GM13976 (cell line): ENCODE data around the gene COL26A1.
A peak's percentile ranks its signal among the peaks of the same experiment; 100 is the strongest.

Experiments
- DNase-seq: peaks from one replicate; pipeline ENCODE4 v3.0.0; 2012; ENCODE audit warnings: low spot score
- in situ Hi-C: fragments of 300-500 bp; cut with MboI; formaldehyde crosslinking; loops from one replicate; pipeline ENCODE4 v1.12.0; 2022; ENCODE audit warnings: low sequenced_read_pairs, mixed read lengths, inconsistent platforms; ENCODE audit not compliant: unreplicated experiment
- TF ChIP-seq, protein P1 (sequence below): IDR thresholded peaks from 2 replicates; pipeline ENCODE4 v1.5.1; 2012; ENCODE audit warnings: borderline replicate concordance, mild to moderate bottlenecking; ENCODE audit not compliant: insufficient read depth; ENCODE audit errors: extremely low read depth, missing control alignments, control extremely low read depth

COL26A1 gene

DNA sequence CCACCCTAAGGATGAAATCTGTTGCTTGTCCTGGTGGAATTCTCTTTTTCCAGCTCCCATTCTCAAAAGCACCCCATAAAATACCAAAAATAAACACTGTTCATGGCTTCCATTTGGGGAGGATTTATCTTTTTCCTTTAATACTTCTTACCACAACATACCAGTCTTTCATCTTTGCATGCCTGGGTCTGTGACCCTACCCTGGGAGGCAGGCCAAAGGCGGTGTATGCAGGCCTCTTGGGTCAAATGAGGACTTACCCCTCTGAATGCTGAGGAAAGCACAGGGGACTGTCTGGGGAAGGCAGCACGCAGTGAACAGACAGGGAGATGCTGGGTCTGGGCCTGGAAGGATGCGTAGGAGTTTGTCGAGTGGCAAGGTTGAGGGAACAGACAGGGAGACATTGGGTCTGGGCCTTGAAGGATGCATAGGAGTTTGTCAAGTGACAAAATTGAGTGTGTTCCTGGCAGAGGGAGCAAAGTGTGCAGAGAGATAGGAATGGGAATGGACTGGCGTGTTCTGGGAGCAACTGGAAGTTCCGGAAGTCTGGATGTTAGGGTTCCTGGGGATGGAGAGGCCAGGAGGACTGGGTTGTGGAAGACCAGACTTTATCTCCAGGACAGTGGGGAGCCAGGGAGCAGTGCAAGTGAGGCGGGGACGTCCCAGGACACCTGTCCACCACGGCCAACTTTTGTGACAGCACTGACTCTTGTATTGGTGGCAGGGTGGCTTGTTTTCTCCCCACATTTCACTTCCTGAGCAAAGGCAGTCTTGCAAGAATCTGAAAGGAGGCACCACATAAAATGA, 225.7 kb downstream of the COL26A1 start:
- TF ChIP-seq, protein P1, sequence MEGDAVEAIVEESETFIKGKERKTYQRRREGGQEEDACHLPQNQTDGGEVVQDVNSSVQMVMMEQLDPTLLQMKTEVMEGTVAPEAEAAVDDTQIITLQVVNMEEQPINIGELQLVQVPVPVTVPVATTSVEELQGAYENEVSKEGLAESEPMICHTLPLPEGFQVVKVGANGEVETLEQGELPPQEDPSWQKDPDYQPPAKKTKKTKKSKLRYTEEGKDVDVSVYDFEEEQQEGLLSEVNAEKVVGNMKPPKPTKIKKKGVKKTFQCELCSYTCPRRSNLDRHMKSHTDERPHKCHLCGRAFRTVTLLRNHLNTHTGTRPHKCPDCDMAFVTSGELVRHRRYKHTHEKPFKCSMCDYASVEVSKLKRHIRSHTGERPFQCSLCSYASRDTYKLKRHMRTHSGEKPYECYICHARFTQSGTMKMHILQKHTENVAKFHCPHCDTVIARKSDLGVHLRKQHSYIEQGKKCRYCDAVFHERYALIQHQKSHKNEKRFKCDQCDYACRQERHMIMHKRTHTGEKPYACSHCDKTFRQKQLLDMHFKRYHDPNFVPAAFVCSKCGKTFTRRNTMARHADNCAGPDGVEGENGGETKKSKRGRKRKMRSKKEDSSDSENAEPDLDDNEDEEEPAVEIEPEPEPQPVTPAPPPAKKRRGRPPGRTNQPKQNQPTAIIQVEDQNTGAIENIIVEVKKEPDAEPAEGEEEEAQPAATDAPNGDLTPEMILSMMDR, result no peak
- in situ Hi-C loops, result no loop called here
- DNase-seq, result peak; percentile 9

DNA sequence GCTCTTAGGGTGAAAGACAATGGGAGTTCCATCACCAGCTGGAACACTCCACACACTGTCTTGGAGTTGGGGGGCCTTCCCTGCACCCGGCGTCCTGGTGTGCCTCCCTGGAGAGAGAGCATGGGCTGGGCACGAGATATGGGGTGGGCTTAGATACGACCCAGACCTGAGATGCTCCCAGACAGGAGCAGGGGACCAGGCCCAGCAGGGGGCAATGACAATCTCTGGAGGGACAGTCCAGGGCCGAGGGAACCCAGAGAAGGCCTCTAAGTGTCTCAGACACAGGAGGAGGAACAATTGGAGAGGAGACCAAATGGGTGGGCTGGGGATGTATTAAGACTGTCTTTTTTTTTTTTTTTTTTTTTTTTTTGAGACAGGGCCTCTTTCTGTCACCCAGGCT, 226.4 kb downstream of the COL26A1 start:
- DNase-seq, result peak; percentile 13
- in situ Hi-C loops, result no loop called here
- TF ChIP-seq, protein P1, result no peak

DNA sequence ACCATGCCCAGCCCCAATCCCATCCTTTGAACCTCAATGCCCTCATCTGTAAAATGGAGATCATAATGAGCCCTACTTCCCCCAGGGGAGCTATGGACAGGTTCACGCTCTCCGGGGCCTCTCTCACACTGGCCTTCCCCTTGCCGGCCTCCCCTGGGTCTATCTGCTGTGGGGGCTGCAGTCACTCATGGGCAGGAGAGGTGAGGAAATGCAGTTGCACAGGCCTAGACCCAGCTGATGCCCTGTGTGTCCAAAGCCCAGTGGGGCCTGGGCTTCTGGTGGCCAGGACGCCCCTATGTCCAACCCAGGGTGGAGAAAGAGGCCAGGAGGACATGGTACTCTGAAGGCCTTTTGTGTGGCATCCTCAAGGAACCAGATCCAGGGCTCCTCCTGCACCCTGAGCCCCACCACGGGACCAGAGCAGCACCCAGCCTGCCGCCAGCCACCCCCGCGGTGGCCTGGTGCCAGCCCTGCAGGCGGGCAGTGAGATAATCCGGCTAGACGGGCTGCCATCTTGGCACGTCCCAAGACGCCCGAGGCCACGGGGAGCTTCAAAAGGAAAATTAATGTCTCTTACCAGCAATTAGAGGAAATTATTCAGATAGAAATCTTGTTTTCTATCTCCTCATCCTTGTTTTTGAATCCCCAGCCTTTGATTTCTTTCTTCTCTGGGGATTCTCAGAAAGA, 227.4 kb downstream of the COL26A1 start:
- peak; percentile 13 for DNase-seq
- TF ChIP-seq, protein P1, result no peak
- in situ Hi-C loops, result no loop called here

DNA sequence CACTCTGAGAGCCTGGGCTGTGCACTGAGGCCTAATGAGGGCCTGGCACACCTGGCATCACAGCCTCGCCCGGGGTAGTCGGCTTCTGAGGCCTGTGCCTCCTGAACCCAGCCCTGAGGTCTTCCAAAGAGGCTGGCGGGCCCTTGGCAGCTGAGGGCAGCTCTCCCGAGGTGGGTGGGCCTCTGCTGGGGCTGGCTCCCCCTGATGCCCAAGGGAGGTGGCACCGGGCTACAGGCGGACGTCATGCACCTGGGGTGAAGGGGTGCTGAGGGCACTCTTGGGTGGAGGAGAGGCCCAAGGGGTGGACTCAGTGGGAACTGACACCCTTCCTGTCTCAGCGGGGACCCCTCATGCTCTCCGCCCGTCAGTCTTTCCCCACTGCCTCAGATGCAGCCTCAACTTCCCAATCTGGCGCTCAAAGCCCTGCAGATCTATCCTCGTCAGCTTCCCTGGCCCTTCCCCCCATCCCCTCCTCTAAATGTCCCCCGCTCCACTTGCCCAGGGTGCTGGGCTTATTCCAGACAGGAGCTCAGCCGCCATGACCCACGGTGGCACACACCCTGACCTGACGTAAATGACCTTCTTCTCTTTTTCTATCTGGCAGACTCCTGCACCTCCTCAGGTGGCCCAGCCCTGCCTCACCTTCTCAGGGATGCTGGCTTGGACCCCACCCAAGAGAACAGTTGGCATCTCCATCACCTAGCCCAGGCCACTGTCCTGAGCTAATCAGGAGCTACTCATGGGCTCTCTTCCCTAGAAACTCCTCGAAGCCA, 228.2 kb downstream of the COL26A1 start:
- in situ Hi-C loops, result no loop called here
- TF ChIP-seq, protein P1, result no peak

DNA sequence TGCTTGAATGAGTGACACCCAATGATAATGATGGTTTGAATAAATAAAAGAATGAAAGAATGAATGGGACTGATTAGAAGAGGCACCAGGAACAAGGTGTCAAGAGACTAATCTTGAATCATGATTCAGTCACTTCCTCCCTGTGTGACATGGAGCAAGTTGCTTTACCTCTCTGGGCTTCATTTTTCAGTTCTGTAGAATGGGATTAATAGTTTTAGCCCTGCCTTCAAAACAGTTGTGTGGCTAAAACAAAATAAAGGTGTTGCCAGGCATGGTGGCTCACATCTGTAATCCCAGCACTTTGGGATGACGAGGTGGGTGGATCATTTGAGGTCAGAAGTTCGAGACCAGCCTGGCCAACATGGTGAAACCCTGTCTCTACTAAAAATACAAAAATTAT, 228.8 kb downstream of the COL26A1 start:
- TF ChIP-seq, protein P1, result no peak
- in situ Hi-C loops, result no loop called here
- no peak for DNase-seq

More for the DNA sequence above, 228.2 kb downstream of the COL26A1 start:
- peak; percentile 17 for DNase-seq

DNA sequence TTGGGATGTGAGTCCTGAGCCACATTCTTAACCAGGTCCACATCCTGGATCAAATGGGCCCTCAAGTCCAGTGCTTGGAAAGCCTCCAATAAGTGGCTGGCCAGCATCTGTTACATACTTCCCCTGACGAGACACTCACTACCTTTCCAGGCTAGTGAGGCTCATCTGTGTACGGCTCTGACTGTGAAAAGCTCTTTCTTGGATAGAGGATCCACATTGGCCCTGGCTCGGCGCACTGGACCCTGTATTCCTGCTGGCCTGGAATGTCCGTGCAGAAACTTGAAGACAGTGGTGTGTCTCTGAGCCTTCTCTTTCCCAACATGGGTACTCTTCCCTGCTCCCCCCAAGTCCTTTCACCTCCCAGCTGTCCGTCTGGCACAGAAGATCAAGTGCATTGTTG, 230.9 kb downstream of the COL26A1 start:
- peak; percentile 10 for DNase-seq
- TF ChIP-seq, protein P1, result no peak
- in situ Hi-C loops, result no loop called here
